Liver (tissue), 9 donors: ENCODE data around the gene ARPC4. TPM values are rescaled to one million over a fixed set of nuclear protein-coding genes. Genes with fewer than 3 reads are reported as not detected.

Experiments used
- DNase-seq: peaks from one replicate; pipeline ENCODE4 v3.0.0-alpha.2; 2017; ENCODE audit warnings: low spot score
- H3K27ac ChIP-seq, 2 donors: one replicate each; pipeline ENCODE4 v1.7.0; 2013; ENCODE audit warnings: inconsistent platforms in 2 of 2, low read length in 2 of 2, control low read depth in 1 of 2, low read depth in 1 of 2, mild to moderate bottlenecking in 1 of 2
- H3K27me3 ChIP-seq, 4 donors: one replicate each; pipeline versions ENCODE4 v1.6.1 to v1.7.0; 2013; ENCODE audit warnings: low read length in 3 of 4, inconsistent platforms in 1 of 4, mild to moderate bottlenecking in 1 of 4, moderate library complexity in 1 of 4; ENCODE audit not compliant: control insufficient read depth in 4 of 4, insufficient read depth in 4 of 4
- H3K36me3 ChIP-seq, 4 donors: one replicate each; pipeline versions ENCODE4 v1.6.1 to v1.7.0; 2013; ENCODE audit warnings: low read length in 3 of 4, mild to moderate bottlenecking in 3 of 4, low read depth in 1 of 4, moderate library complexity in 1 of 4; ENCODE audit not compliant: control insufficient read depth in 4 of 4, insufficient read depth in 3 of 4
- H3K4me1 ChIP-seq, 4 donors: one replicate each; pipeline versions ENCODE4 v1.6.1 to v1.7.0; 2013; ENCODE audit warnings: low read length in 3 of 4, mild to moderate bottlenecking in 3 of 4, moderate library complexity in 1 of 4; ENCODE audit not compliant: control insufficient read depth in 4 of 4, insufficient read depth in 4 of 4
- H3K4me3 ChIP-seq, 3 donors: one replicate each; pipeline versions ENCODE4 v1.6.1 to v1.7.0; 2013; ENCODE audit warnings: low read length in 3 of 3, control low read depth in 1 of 3, low read depth in 1 of 3, mild to moderate bottlenecking in 1 of 3
- H3K9ac ChIP-seq, 2 donors: one replicate each; pipeline ENCODE4 v1.7.0; 2013; ENCODE audit warnings: low read length in 2 of 2, mild to moderate bottlenecking in 2 of 2, moderate library complexity in 2 of 2, control low read depth in 1 of 2, low read depth in 1 of 2
- H3K9me3 ChIP-seq, 4 donors: one replicate each; pipeline versions ENCODE4 v1.6.1 to v1.7.0; 2013; ENCODE audit warnings: low read length in 3 of 4; ENCODE audit not compliant: control insufficient read depth in 4 of 4
- EGR1 ChIP-seq, 2 donors: IDR thresholded peaks; 2 replicates each; pipeline ENCODE4 v1.6.1; 2016 to 2018; ENCODE audit warnings: antibody characterized with exemption in 2 of 2, low read depth in 2 of 2
- FOXA1 ChIP-seq: IDR thresholded peaks from 2 replicates; pipeline ENCODE4 v1.6.1; 2016; ENCODE audit warnings: antibody characterized with exemption
- FOXA2 ChIP-seq: IDR thresholded peaks from 2 replicates; pipeline ENCODE4 v1.6.1; 2016; ENCODE audit warnings: antibody characterized with exemption
- GABPA ChIP-seq, 2 donors: IDR thresholded peaks in 1 of 2; conservative IDR thresholded peaks in 1 of 2; 2 replicates each; pipeline ENCODE4 v1.6.1; 2016; ENCODE audit warnings: antibody characterized with exemption in 2 of 2, mild to moderate bottlenecking in 1 of 2, moderate library complexity in 1 of 2
- HNF4A ChIP-seq, 2 donors: conservative IDR thresholded peaks; 2 replicates each; pipeline ENCODE4 v1.6.1; 2016; ENCODE audit warnings: antibody characterized with exemption in 2 of 2, mild to moderate bottlenecking in 2 of 2
- HNF4G ChIP-seq: IDR thresholded peaks from 2 replicates; pipeline ENCODE4 v1.6.1; 2016; ENCODE audit warnings: antibody characterized with exemption
- NR2F2 ChIP-seq: IDR thresholded peaks from 2 replicates; pipeline ENCODE4 v1.6.1; 2016; ENCODE audit warnings: antibody characterized with exemption
- RAD21 ChIP-seq, 2 donors: IDR thresholded peaks; 2 replicates each; pipeline ENCODE4 v1.6.1; 2016; ENCODE audit warnings: antibody characterized with exemption in 2 of 2, mild to moderate bottlenecking in 2 of 2
- RXRA ChIP-seq, 2 donors: IDR thresholded peaks; 2 replicates each; pipeline ENCODE4 v1.6.1; 2017 to 2018; ENCODE audit warnings: antibody characterized with exemption in 2 of 2, mild to moderate bottlenecking in 1 of 2
- SP1 ChIP-seq: IDR thresholded peaks from 2 replicates; pipeline ENCODE4 v1.6.1; 2018; ENCODE audit warnings: antibody characterized with exemption, mild to moderate bottlenecking
- TAF1 ChIP-seq: conservative IDR thresholded peaks from 2 replicates; pipeline ENCODE4 v1.6.1; 2016; ENCODE audit warnings: antibody characterized with exemption, mild to moderate bottlenecking
- YY1 ChIP-seq: IDR thresholded peaks from 2 replicates; pipeline ENCODE4 v1.6.1; 2016; ENCODE audit warnings: antibody characterized with exemption, mild to moderate bottlenecking
- WGBS: extraction: QIAGEN DNeasy Blood & Tissue Kit; methylation state at CpG from one replicate; pipeline ENCODE4 v1.1.7; 2013; 5-methylcytosine and 5-hydroxymethylcytosine counted together
- polyA plus RNA-seq, 2 donors: library from polyadenylated mRNA; stranded (reverse) in 1 of 2; unstranded in 1 of 2; fragments of 200-250 nt in 1 of 2; fragments of >200 nt in 1 of 2; fragmentation: Nextera tagmentation in 1 of 2; extraction: Ambion mirVana in 1 of 2; gene quantifications; one replicate each; pipeline versions ENCODE4 v1.2.1 to v1.2.3, GENCODE V29; 2013 to 2015
- total RNA-seq, 2 donors: library from RNA; depleted of rRNA; stranded (reverse); fragments of >200 nt; gene quantifications; one replicate each; pipeline ENCODE4 v1.2.3, GENCODE V29; 2014
- TF ChIP-seq, protein P1 (sequence below): fragments of 150-350 bp; IDR thresholded peaks from 2 replicates; pipeline ENCODE4 v1.5.1; 2017; ENCODE audit warnings: improper control_type of control experiment, low read depth, low read length; ENCODE audit not compliant: missing input control
- TF ChIP-seq, protein P2 (sequence below): IDR thresholded peaks from 2 replicates; pipeline ENCODE4 v1.6.1; 2016; ENCODE audit warnings: antibody characterized with exemption
- TF ChIP-seq, protein P3 (sequence below): IDR thresholded peaks from 2 replicates; pipeline ENCODE4 v1.6.1; 2016; ENCODE audit warnings: antibody characterized with exemption
- TF ChIP-seq, protein P4 (sequence below): IDR thresholded peaks from 2 replicates; pipeline ENCODE4 v1.6.1; 2016; ENCODE audit warnings: antibody characterized with exemption, mild to moderate bottlenecking
- TF ChIP-seq, protein P5 (sequence below): IDR thresholded peaks from 2 replicates; pipeline ENCODE4 v1.6.1; 2016; ENCODE audit warnings: antibody characterized with exemption
- donor health status: healthy.
- donor health status: healthy.
- donor health status: healthy.
- donor health status: healthy.
- donor health status: healthy.

ARPC4 gene
- total and polyA plus RNA-seq, 4 donors = 22.1 to 53.6 (median 52.5) TPM

DNA sequence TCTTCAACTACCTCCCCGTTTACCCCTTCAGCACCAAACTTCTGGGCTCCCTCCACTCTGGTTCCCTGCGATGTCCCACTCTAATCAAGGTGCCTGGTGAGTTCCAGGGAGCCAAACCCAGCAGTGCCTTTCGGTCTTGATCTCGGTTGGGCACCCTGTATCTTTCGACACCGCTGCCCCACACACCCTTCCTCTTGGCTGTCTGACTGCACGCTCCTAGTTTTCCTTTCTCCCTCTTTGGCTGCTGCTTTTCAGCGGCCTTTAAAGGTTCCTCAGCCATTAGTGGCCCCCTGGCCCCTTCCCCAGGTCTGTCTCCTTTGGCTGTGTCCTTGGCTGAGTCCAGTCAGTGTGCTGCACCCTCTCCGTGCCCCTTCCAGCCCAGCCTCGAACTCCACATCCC, 18.0 kb downstream of the ARPC4 start:
- Histone ChIP-seq H3K36me3 (peaks cover 5 to 13% (median 10%) of the 10 kb centered on the region in 4 donors), H3K4me3 (peak overlapping the region in 1 of 3 donors; percentile 74), H3K4me1 (peaks cover 0 to 13% (median 7%) of the 10 kb centered on the region in 4 donors), H3K9ac (no peak overlapping the region), H3K27ac (no peak overlapping the region), H3K9me3 (no peaks in the 10 kb centered on the region), H3K27me3 (no peaks in the 10 kb centered on the region)
- DNase-seq = no peak
- 78% methylated on average over 10 of the region's 10 CpGs for WGBS
- TF ChIP-seq FOXA2 (no peak), RAD21 (IDR thresholded peaks at IDR 0.05) (no peak)

DNA sequence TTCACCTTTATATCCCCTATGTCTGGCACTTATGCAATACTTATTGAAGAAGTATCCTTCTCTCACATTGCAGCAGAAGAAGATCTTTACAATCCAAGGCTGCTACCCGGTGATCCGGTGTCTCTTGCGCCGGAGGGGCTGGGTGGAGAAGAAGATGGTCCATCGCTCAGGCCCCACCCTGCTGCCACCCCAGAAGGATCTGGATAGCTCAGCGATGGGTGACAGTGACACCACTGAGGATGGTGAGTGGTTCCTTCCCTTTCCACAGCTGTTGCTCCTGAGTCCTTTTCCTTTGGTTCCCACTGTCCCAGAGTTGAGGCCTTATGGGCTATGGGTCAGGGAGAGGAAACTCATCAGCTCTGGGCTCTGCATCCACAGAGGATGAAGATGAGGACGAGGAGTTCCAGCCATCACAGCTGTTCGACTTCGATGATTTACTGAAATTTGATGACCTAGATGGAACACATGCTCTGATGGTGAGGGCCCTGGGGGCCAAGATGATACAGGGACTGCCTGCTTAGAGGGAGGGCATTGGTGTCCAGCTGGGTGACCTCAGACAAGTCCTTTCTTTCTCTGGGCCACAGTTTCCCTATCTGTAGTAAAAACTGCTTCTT, 20.1 kb downstream of the ARPC4 start:
- DNase-seq = no peak
- Histone ChIP-seq H3K27me3 (no peaks in the 10 kb centered on the region), H3K9me3 (no peaks in the 10 kb centered on the region), H3K4me3 (no peak overlapping the region), H3K27ac (no peak overlapping the region), H3K9ac (no peak overlapping the region), H3K36me3 (peaks cover 0 to 2% (median 0%) of the 10 kb centered on the region in 4 donors), H3K4me1 (peaks cover 0 to 13% (median 7%) of the 10 kb centered on the region in 4 donors)
- WGBS = 96% methylated on average over 9 of the region's 9 CpGs
- TF ChIP-seq, protein P1, sequence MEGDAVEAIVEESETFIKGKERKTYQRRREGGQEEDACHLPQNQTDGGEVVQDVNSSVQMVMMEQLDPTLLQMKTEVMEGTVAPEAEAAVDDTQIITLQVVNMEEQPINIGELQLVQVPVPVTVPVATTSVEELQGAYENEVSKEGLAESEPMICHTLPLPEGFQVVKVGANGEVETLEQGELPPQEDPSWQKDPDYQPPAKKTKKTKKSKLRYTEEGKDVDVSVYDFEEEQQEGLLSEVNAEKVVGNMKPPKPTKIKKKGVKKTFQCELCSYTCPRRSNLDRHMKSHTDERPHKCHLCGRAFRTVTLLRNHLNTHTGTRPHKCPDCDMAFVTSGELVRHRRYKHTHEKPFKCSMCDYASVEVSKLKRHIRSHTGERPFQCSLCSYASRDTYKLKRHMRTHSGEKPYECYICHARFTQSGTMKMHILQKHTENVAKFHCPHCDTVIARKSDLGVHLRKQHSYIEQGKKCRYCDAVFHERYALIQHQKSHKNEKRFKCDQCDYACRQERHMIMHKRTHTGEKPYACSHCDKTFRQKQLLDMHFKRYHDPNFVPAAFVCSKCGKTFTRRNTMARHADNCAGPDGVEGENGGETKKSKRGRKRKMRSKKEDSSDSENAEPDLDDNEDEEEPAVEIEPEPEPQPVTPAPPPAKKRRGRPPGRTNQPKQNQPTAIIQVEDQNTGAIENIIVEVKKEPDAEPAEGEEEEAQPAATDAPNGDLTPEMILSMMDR = no peak
- no peak for TF ChIP-seq FOXA1
- no peak for TF ChIP-seq SP1
- TF ChIP-seq NR2F2 = no peak
- TF ChIP-seq YY1 = no peak
- TF ChIP-seq, protein P2, sequence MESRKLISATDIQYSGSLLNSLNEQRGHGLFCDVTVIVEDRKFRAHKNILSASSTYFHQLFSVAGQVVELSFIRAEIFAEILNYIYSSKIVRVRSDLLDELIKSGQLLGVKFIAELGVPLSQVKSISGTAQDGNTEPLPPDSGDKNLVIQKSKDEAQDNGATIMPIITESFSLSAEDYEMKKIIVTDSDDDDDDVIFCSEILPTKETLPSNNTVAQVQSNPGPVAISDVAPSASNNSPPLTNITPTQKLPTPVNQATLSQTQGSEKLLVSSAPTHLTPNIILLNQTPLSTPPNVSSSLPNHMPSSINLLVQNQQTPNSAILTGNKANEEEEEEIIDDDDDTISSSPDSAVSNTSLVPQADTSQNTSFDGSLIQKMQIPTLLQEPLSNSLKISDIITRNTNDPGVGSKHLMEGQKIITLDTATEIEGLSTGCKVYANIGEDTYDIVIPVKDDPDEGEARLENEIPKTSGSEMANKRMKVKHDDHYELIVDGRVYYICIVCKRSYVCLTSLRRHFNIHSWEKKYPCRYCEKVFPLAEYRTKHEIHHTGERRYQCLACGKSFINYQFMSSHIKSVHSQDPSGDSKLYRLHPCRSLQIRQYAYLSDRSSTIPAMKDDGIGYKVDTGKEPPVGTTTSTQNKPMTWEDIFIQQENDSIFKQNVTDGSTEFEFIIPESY = no peak

DNA sequence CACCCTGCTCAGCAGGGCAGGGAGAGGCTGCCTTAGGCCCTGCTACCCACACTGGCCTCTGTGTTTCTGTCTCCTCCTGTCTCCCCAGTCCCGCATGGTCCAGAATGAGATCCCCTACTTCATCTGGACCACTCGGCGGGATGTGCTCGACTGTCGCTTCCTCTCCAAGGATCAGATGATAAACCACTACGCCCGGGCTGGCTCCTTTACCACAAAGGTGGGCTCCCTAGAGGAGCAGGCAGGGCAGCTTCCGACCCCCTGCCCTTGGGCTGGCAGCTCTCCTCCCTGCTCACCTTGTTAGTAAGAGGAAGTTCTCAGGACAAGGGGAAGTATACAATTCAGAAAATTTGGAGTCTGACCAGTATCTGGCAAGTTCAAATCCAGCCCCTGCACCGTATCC, 23.1 kb downstream of the ARPC4 start:
- Histone ChIP-seq H3K36me3 (peaks cover 0 to 2% (median 0%) of the 10 kb centered on the region in 4 donors), H3K9me3 (no peaks in the 10 kb centered on the region), H3K27ac (no peak overlapping the region), H3K9ac (no peak overlapping the region), H3K4me1 (no peaks in the 10 kb centered on the region), H3K27me3 (no peaks in the 10 kb centered on the region), H3K4me3 (no peak overlapping the region)
- WGBS = 94% methylated on average over 9 of the region's 9 CpGs
- DNase-seq = no peak
- TF ChIP-seq, protein P3, sequence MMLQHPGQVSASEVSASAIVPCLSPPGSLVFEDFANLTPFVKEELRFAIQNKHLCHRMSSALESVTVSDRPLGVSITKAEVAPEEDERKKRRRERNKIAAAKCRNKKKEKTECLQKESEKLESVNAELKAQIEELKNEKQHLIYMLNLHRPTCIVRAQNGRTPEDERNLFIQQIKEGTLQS = no peak
- TF ChIP-seq HNF4G (no peak), YY1 (no peak), HNF4A (conservative IDR thresholded peaks at IDR 0.05) (no peak), GABPA (IDR thresholded peaks at IDR 0.05 in 1 of 2, conservative IDR thresholded peaks at IDR 0.05 in 1 of 2) (no peak), NR2F2 (no peak), RXRA (IDR thresholded peaks at IDR 0.05) (no peak), TAF1 (no peak), EGR1 (IDR thresholded peaks at IDR 0.05; ENCODE audit: low read depth in 2 of 2) (no peak)
- TF ChIP-seq, protein P4, sequence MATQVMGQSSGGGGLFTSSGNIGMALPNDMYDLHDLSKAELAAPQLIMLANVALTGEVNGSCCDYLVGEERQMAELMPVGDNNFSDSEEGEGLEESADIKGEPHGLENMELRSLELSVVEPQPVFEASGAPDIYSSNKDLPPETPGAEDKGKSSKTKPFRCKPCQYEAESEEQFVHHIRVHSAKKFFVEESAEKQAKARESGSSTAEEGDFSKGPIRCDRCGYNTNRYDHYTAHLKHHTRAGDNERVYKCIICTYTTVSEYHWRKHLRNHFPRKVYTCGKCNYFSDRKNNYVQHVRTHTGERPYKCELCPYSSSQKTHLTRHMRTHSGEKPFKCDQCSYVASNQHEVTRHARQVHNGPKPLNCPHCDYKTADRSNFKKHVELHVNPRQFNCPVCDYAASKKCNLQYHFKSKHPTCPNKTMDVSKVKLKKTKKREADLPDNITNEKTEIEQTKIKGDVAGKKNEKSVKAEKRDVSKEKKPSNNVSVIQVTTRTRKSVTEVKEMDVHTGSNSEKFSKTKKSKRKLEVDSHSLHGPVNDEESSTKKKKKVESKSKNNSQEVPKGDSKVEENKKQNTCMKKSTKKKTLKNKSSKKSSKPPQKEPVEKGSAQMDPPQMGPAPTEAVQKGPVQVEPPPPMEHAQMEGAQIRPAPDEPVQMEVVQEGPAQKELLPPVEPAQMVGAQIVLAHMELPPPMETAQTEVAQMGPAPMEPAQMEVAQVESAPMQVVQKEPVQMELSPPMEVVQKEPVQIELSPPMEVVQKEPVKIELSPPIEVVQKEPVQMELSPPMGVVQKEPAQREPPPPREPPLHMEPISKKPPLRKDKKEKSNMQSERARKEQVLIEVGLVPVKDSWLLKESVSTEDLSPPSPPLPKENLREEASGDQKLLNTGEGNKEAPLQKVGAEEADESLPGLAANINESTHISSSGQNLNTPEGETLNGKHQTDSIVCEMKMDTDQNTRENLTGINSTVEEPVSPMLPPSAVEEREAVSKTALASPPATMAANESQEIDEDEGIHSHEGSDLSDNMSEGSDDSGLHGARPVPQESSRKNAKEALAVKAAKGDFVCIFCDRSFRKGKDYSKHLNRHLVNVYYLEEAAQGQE = no peak
- TF ChIP-seq, protein P5, sequence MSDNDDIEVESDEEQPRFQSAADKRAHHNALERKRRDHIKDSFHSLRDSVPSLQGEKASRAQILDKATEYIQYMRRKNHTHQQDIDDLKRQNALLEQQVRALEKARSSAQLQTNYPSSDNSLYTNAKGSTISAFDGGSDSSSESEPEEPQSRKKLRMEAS = no peak
- TF ChIP-seq, protein P2 = no peak
